SK-N-SH (cell line): Measurements from ENCODE around the gene RAI1. TPM values are rescaled to one million over a fixed set of nuclear protein-coding genes. Genes with fewer than 3 reads are reported as not detected.

Source experiments
- CTCF ChIA-PET: fragments of 300-600, 350-600 bp; formaldehyde crosslinking; extraction: SDS; loops from one replicate; lab custom pipeline; 2021; lab: Yijun Ruan, JAX
- POLR2A ChIA-PET: fragments of 350-600 bp; sonication (Branson Sonifier 250); formaldehyde crosslinking; extraction: SDS; loops from one replicate; lab custom pipeline; 2020; ENCODE audit warnings: antibody characterized with exemption, inconsistent platforms; lab: Yijun Ruan, JAX
- DNase-seq: peaks from one replicate; pipeline ENCODE4 v3.0.0; 2012
- H2AFZ ChIP-seq: fragments of 200-600 bp; sonication (generic); 2 replicates; pipeline ENCODE4 v1.8.1; 2016; ENCODE audit warnings: antibody characterized with exemption, mild to moderate bottlenecking, low read depth
- H3F3A ChIP-seq: fragments of 200-600 bp; sonication (generic); replicated peaks from 2 replicates; pipeline ENCODE3; 2016; ENCODE audit warnings: antibody characterized with exemption, mild to moderate bottlenecking; ENCODE audit not compliant: insufficient read depth
- H3K27ac ChIP-seq, 2 experiments: fragments of 200-500 bp in 1 of 2; fragments of 200-600 bp in 1 of 2; sonication (Bioruptor generic) in 1 of 2; sonication (generic), shearing (Covaris generic) in 1 of 2; 2 replicates each; pipeline versions ENCODE4 v1.5.1 to v1.6.1; 2014 to 2016; ENCODE audit warnings: low read depth in 2 of 2, inconsistent platforms in 1 of 2, low read length in 1 of 2, mild to moderate bottlenecking in 1 of 2, mixed read lengths in 1 of 2
- H3K27me3 ChIP-seq: fragments of 200-600 bp; sonication (generic), shearing (Covaris generic); 2 replicates; pipeline ENCODE4 v1.6.1; 2016; ENCODE audit warnings: mixed run types; ENCODE audit not compliant: insufficient read depth
- H3K36me3 ChIP-seq, 2 experiments: fragments of 200-500 bp in 1 of 2; fragments of 200-600 bp in 1 of 2; sonication (Bioruptor generic) in 1 of 2; sonication (generic) in 1 of 2; replicated peaks in 1 of 2; 2 replicates each; pipeline versions ENCODE3 to v1.5.1; 2014 to 2016; ENCODE audit warnings: low read length in 1 of 2, mild to moderate bottlenecking in 1 of 2; ENCODE audit not compliant: insufficient read depth in 2 of 2, control insufficient read depth in 1 of 2
- H3K4me1 ChIP-seq, 2 experiments: fragments of 200-500 bp in 1 of 2; fragments of 200-600 bp in 1 of 2; sonication (Bioruptor generic) in 1 of 2; sonication (generic), shearing (Covaris generic) in 1 of 2; 2 replicates each; pipeline versions ENCODE4 v1.5.1 to v1.6.1; 2014 to 2016; ENCODE audit warnings: low read depth in 1 of 2, low read length in 1 of 2, mixed run types in 1 of 2; ENCODE audit not compliant: insufficient read depth in 2 of 2, control insufficient read depth in 1 of 2
- H3K4me2 ChIP-seq: fragments of 200-600 bp; sonication (generic), shearing (Covaris generic); 2 replicates; pipeline ENCODE4 v1.6.1; 2017; ENCODE audit warnings: mixed run types
- H3K4me3 ChIP-seq, 2 experiments: fragments of 200-500 bp in 1 of 2; fragments of 200-600 bp in 1 of 2; sonication (Bioruptor generic) in 1 of 2; sonication (generic), shearing (Covaris generic) in 1 of 2; 2 replicates each; pipeline versions ENCODE4 v1.5.1 to v1.8.1; 2014 to 2016; ENCODE audit warnings: low read depth in 2 of 2, inconsistent platforms in 1 of 2, low read length in 1 of 2, mild to moderate bottlenecking in 1 of 2, mixed read lengths in 1 of 2, moderate library complexity in 1 of 2
- H3K79me2 ChIP-seq: fragments of 200-600 bp; sonication (generic); 2 replicates; pipeline ENCODE4 v1.8.1; 2017; ENCODE audit warnings: mild to moderate bottlenecking; ENCODE audit not compliant: insufficient read depth
- H3K9ac ChIP-seq: fragments of 200-600 bp; sonication (generic); 2 replicates; pipeline ENCODE4 v1.6.1; 2017; ENCODE audit warnings: mixed run types
- H3K9me2 ChIP-seq: fragments of 200-600 bp; sonication (generic); 2 replicates; pipeline ENCODE4 v1.6.1; 2017; ENCODE audit warnings: mixed run types
- H3K9me3 ChIP-seq: fragments of 200-600 bp; sonication (generic); 2 replicates; pipeline ENCODE4 v1.6.1; 2017; ENCODE audit warnings: mixed run types, mild to moderate bottlenecking, moderate library complexity
- H4K20me1 ChIP-seq: fragments of 200-600 bp; sonication (generic); 2 replicates; pipeline ENCODE4 v1.6.1; 2017; ENCODE audit warnings: mild to moderate bottlenecking, mixed run types; ENCODE audit not compliant: insufficient read depth
- CTCF ChIP-seq: fragments of 200-600 bp; sonication (generic); IDR thresholded peaks from 2 replicates; pipeline ENCODE4 v1.6.1; 2017; ENCODE audit warnings: antibody characterized with exemption, mild to moderate bottlenecking, moderate library complexity
- FOSL2 ChIP-seq: IDR thresholded peaks from 2 replicates; pipeline ENCODE4 v1.4.0; 2012; ENCODE audit warnings: low read depth, mild to moderate bottlenecking, moderate library complexity, borderline replicate concordance
- GABPA ChIP-seq: IDR thresholded peaks from 2 replicates; pipeline ENCODE4 v1.4.0; 2012; ENCODE audit warnings: low read depth, mild to moderate bottlenecking
- JUND ChIP-seq: IDR thresholded peaks from 2 replicates; pipeline ENCODE4 v1.4.0; 2012
- MEF2A ChIP-seq: IDR thresholded peaks from 2 replicates; pipeline ENCODE4 v1.4.0; 2012; ENCODE audit warnings: low read depth, borderline replicate concordance
- NRF1 ChIP-seq: IDR thresholded peaks from 2 replicates; pipeline ENCODE4 v1.6.1; 2012; ENCODE audit warnings: low read depth, mild to moderate bottlenecking, low read length
- PBX3 ChIP-seq: IDR thresholded peaks from 2 replicates; pipeline ENCODE4; 2012
- REST ChIP-seq: IDR thresholded peaks from 2 replicates; pipeline ENCODE4 v1.6.1; 2012; ENCODE audit warnings: mild to moderate bottlenecking, low read depth, low read length, moderate library complexity
- SMC3 ChIP-seq: IDR thresholded peaks from 2 replicates; pipeline ENCODE4 v1.6.1; 2012; ENCODE audit warnings: low read depth, low read length, improper control_type of control experiment
- TEAD4 ChIP-seq: IDR thresholded peaks from 2 replicates; pipeline ENCODE4 v1.4.0; 2012; ENCODE audit warnings: mild to moderate bottlenecking, borderline replicate concordance; ENCODE audit not compliant: insufficient read depth
- ZBTB33 ChIP-seq: IDR thresholded peaks from 2 replicates; pipeline ENCODE4 v1.4.0; 2012; ENCODE audit warnings: low read depth, borderline replicate concordance
- WGBS: methylation state at CpG from one replicate; pipeline ENCODE4 v1.1.6; 2017; ENCODE audit warnings: low lambda C conversion rate; 5-methylcytosine and 5-hydroxymethylcytosine counted together
- polyA plus RNA-seq, 3 experiments: library from polyadenylated mRNA; depleted of rRNA; stranded (reverse); fragments of >200 nt; gene quantifications; 2 replicates each; pipeline ENCODE4 v1.2.3, GENCODE V29; 2012

RAI1 gene
- polyA plus RNA-seq, 1 of the 3 experiments (the other 2 are of a cell fraction), result 4.7 TPM

GRCh38 chr17:17694169-17695081 lies 13.2 kb downstream of the RAI1 start (continued):
- TF ChIP-seq ZBTB33, result no peak
- TF ChIP-seq TEAD4, result no peak
- TF ChIP-seq FOSL2, result peak; percentile 38; the same call in 1 of the 2 replicates
- TF ChIP-seq, all 33 proteins: peak for 7

- 92% methylated on average over 4 of the region's 4 CpGs for WGBS
- Histone ChIP-seq H3K79me2 (peaks cover 96% of the 10 kb centered on the region), H3K9me2 (no peaks in the 10 kb centered on the region), H3K27me3 (no peaks in the 10 kb centered on the region), H3K9me3 (no peaks in the 10 kb centered on the region), H3F3A (peaks cover 15% of the 10 kb centered on the region), H3K27ac (peak overlapping the region in 1 of 2 experiments; percentile 95; a peak in 3 of 4 replicates), H3K4me3 (no peak overlapping the region), H3K36me3 (no peaks in the 10 kb centered on the region), H2AFZ (no peak overlapping the region), H3K4me2 (peak overlapping the region; percentile 98; the same call in 1 of the 2 replicates), H3K9ac (peak overlapping the region; percentile 93; the same call in 1 of the 2 replicates), H4K20me1 (peaks cover 32% of the 10 kb centered on the region), H3K4me1 (peaks cover 72 to 81% of the 10 kb centered on the region in 2 experiments)
- CTCF ChIA-PET, result interaction anchor here (1.0 to 1.5 kb wide), 2 partner anchors 52 to 90 kb away, joined by 3 to 4 read pairs; no protein-coding TSS in a partner anchor
- POLR2A ChIA-PET, result no interaction called here
- DNase-seq, result no peak
- no peak for TF ChIP-seq REST
- TF ChIP-seq MEF2A, result no peak
- no peak for TF ChIP-seq CTCF
- no peak for TF ChIP-seq SMC3
- TF ChIP-seq NRF1, result no peak
- TF ChIP-seq PBX3, result no peak
- TF ChIP-seq JUND, result no peak
- no peak for TF ChIP-seq GABPA
These were observed 14.8 kb downstream of the RAI1 start for GRCh38 chr17:17696085-17696484.
